NCI-H345 (cell line): ENCODE data around the gene TXNDC2.
A peak's percentile ranks its signal among the peaks of the same experiment; 100 is the strongest.

Experiments used
- DNase-seq: peaks from one replicate; lab custom pipeline; 2025; lab: John Stamatoyannopoulos, UW

Gene TXNDC2

GRCh38 chr18:9913526-9914333, 28.0 kb downstream of the TXNDC2 start, which contains the start of gene VAPA:
Gene VAPA, plus strand, starts transcription at chr18:9914016. Its CDS starts 241 bp downstream, at chr18:9914257.
- DNase-seq = peak; percentile 96

GRCh38 chr18:9914334-9914583, 28.5 kb downstream of the TXNDC2 start:
- DNase-seq = no peak

- peak; percentile 63 for DNase-seq
Observed at GRCh38 chr18:9914584-9915290, 29.0 kb downstream of the TXNDC2 start.

GRCh38 chr18:9915291-9916076, 29.7 kb downstream of the TXNDC2 start:
- DNase-seq = no peak

- no peak for DNase-seq
Observed at GRCh38 chr18:9916077-9916639, 30.4 kb downstream of the TXNDC2 start.

GRCh38 chr18:9916808-9917207, 31.0 kb downstream of the TXNDC2 start:
- DNase-seq = no peak

GRCh38 chr18:9918016-9918680, 32.4 kb downstream of the TXNDC2 start:
- no peak for DNase-seq

GRCh38 chr18:9919564-9920232, 33.9 kb downstream of the TXNDC2 start:
- no peak for DNase-seq

GRCh38 chr18:9922592-9923311, 37.0 kb downstream of the TXNDC2 start:
- DNase-seq = no peak

GRCh38 chr18:9924371-9924943, 38.7 kb downstream of the TXNDC2 start:
- DNase-seq = no peak

GRCh38 chr18:9925369-9925768, 39.6 kb downstream of the TXNDC2 start:
- DNase-seq = no peak

GRCh38 chr18:9925795-9926194, 40.0 kb downstream of the TXNDC2 start:
- no peak for DNase-seq

GRCh38 chr18:9926223-9926894, 40.6 kb downstream of the TXNDC2 start:
- no peak for DNase-seq

GRCh38 chr18:9926977-9927376, 41.2 kb downstream of the TXNDC2 start:
- no peak for DNase-seq

- DNase-seq = no peak
Observed at GRCh38 chr18:9927392-9928063, 41.8 kb downstream of the TXNDC2 start.

- DNase-seq = no peak
Observed at GRCh38 chr18:9928646-9929259, 43.0 kb downstream of the TXNDC2 start.

- no peak for DNase-seq
Observed at GRCh38 chr18:9930299-9930884, 44.6 kb downstream of the TXNDC2 start.

- no peak for DNase-seq
Observed at GRCh38 chr18:9931146-9931545, 45.4 kb downstream of the TXNDC2 start.
